OCI-LY1 (cell line): Measurements from ENCODE around the gene NOA1.

Source experiments
- CTCF ChIP-seq: fragments of 200-600 bp; sonication (generic), shearing (Covaris generic); IDR thresholded peaks from 2 replicates; pipeline ENCODE4 v1.5.1; 2017; ENCODE audit warnings: mild to moderate bottlenecking, antibody characterized with exemption, low read length, moderate library complexity, mixed read lengths
- EZH2 ChIP-seq: fragments of 200-600 bp; sonication (generic), shearing (Covaris generic); IDR thresholded peaks from 2 replicates; pipeline ENCODE4 v1.8.0; 2017; ENCODE audit warnings: borderline replicate concordance, mixed run types, mild to moderate bottlenecking, antibody characterized with exemption, low read length, moderate library complexity, mixed read lengths

DNA sequence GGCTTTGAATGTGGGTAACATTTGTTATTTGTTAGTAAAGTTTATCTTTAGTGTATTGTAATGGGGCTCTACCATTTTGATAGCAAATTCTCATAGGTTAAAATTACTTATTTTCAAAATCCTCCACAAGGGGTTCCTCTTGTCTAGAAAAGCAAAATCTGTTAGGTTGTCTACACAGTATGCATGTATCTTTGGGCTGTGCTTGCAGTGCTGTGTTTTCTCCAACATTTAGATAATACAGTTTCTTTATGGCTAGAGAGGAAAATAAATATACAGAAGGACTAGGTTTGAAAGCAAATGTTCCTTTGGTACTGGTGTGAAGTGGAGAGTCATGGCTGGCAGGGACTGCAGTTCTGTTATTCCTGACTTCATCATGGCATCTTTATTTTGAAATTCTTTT lies 41.6 kb upstream of the NOA1 start:
- TF ChIP-seq CTCF (no peak), EZH2 (no peak)
